GM12878 (cell line): ENCODE data around the gene TMEM94. TPM values are rescaled to one million over a fixed set of nuclear protein-coding genes. Genes with fewer than 3 reads are reported as not detected.
A peak's percentile ranks its signal among the peaks of the same experiment; 100 is the strongest.

Experiments
- BCL11A ChIP-seq: IDR thresholded peaks from 2 replicates; pipeline ENCODE4 v1.6.1; 2011; ENCODE audit warnings: low read depth, low read length
- CEBPB ChIP-seq, 2 experiments: fragments of 150-350 bp in 1 of 2; IDR thresholded peaks; 2 replicates each; pipeline ENCODE4 v1.6.1; 2012 to 2014; ENCODE audit warnings: low read depth in 2 of 2, low read length in 2 of 2, borderline replicate concordance in 1 of 2, inconsistent platforms in 1 of 2
- CHD1 ChIP-seq: IDR thresholded peaks from 2 replicates; pipeline ENCODE4 v1.6.1; 2012; ENCODE audit warnings: low read depth, low read length, improper control_type of control experiment
- FOS ChIP-seq: IDR thresholded peaks from 3 replicates; pipeline ENCODE4 v1.6.1; 2011; ENCODE audit warnings: borderline replicate concordance; ENCODE audit not compliant: insufficient read length; ENCODE audit errors: extremely low read depth
- HCFC1 ChIP-seq: fragments of 150-350 bp; IDR thresholded peaks from 2 replicates; pipeline ENCODE4 v1.6.1; 2014; ENCODE audit warnings: low read length
- HDGF ChIP-seq: fragments of 450-650 bp; IDR thresholded peaks from 2 replicates; pipeline ENCODE4 v1.6.1; 2016; ENCODE audit warnings: antibody characterized with exemption
- JUND ChIP-seq: IDR thresholded peaks from 2 replicates; pipeline ENCODE4 v1.6.1; 2012; ENCODE audit warnings: low read depth, mild to moderate bottlenecking, low read length, improper control_type of control experiment, moderate library complexity
- KLF5 ChIP-seq: fragments of 450-650 bp; IDR thresholded peaks from 2 replicates; pipeline ENCODE4 v1.6.1; 2014; ENCODE audit warnings: mild to moderate bottlenecking; ENCODE audit not compliant: partially characterized antibody
- MEF2A ChIP-seq: IDR thresholded peaks from 2 replicates; pipeline ENCODE4 v1.6.1; 2011; ENCODE audit warnings: low read depth, mild to moderate bottlenecking, low read length, moderate library complexity; ENCODE audit not compliant: insufficient read depth
- MEF2B ChIP-seq: fragments of 450-650 bp; IDR thresholded peaks from 2 replicates; pipeline ENCODE4 v1.6.1; 2018; ENCODE audit warnings: mild to moderate bottlenecking, moderate library complexity; ENCODE audit not compliant: partially characterized antibody, poor library complexity, severe bottlenecking
- NFIC ChIP-seq: IDR thresholded peaks from 2 replicates; pipeline ENCODE4 v1.6.1; 2012; ENCODE audit warnings: low read depth, mild to moderate bottlenecking, inconsistent platforms, low read length, moderate library complexity
- NR2C1 ChIP-seq: fragments of 450-650 bp; IDR thresholded peaks from 2 replicates; pipeline ENCODE4 v1.6.1; 2017; ENCODE audit warnings: antibody characterized with exemption, mild to moderate bottlenecking, moderate library complexity
- NR2F1 ChIP-seq: fragments of 450-650 bp; conservative IDR thresholded peaks from 2 replicates; pipeline ENCODE4 v1.6.1; 2017; ENCODE audit warnings: mild to moderate bottlenecking
- NRF1 ChIP-seq: conservative IDR thresholded peaks from 2 replicates; pipeline ENCODE4 v1.6.1; 2011; ENCODE audit warnings: mild to moderate bottlenecking, low read depth, low read length, improper control_type of control experiment
- PAX8 ChIP-seq: fragments of 450-650 bp; IDR thresholded peaks from 2 replicates; pipeline ENCODE4 v1.6.1; 2017; ENCODE audit warnings: mild to moderate bottlenecking, moderate library complexity
- POU2F2 ChIP-seq: IDR thresholded peaks from 3 replicates; pipeline ENCODE4 v1.6.1; 2011; ENCODE audit warnings: low read depth, mild to moderate bottlenecking, low read length, borderline replicate concordance
- SMC3 ChIP-seq: IDR thresholded peaks from 2 replicates; pipeline ENCODE4 v1.6.1; 2011; ENCODE audit warnings: low read length, improper control_type of control experiment, borderline replicate concordance
- SPI1 ChIP-seq: IDR thresholded peaks from 2 replicates; pipeline ENCODE4 v1.6.1; 2011; ENCODE audit warnings: low read depth, mild to moderate bottlenecking, low read length, moderate library complexity, borderline replicate concordance; ENCODE audit not compliant: insufficient read depth
- TCF7 ChIP-seq: IDR thresholded peaks from 2 replicates; pipeline ENCODE4 v1.6.1; 2014; ENCODE audit warnings: antibody characterized with exemption, borderline replicate concordance
- polyA plus RNA-seq, 11 experiments: library from polyadenylated mRNA; depleted of rRNA in 4 of 11; unstranded in 6 of 11; stranded (reverse) in 5 of 11; fragments of >200 nt; fragmentation: Nextera tagmentation in 4 of 11; fragmentation: Illumina TruSeq in 1 of 11; extraction: Ambion mirVana in 4 of 11; extraction: Trizol in 1 of 11; gene quantifications; 1 replicate in 1 of 11; 2 replicates in 10 of 11; pipeline versions ENCODE4 v1.2.1 to v1.2.3, GENCODE V29; 2011 to 2016; ENCODE audit warnings: inconsistent platforms in 2 of 11, missing spikeins in 2 of 11, low read depth in 1 of 11
- total RNA-seq, 4 experiments: library from RNA; depleted of rRNA in 3 of 4; stranded (reverse); fragments of >200 nt in 3 of 4; fragmentation: Illumina TruSeq in 1 of 4; extraction: Trizol in 1 of 4; gene quantifications; 2 replicates each; pipeline versions ENCODE4 v1.2.1 to v1.2.3, GENCODE V29; 2013 to 2021
- TF ChIP-seq, protein P1 (sequence below): fragments of 450-650 bp; IDR thresholded peaks from 2 replicates; pipeline ENCODE4 v1.6.1; 2016; ENCODE audit warnings: mild to moderate bottlenecking, moderate library complexity, borderline replicate concordance

The TMEM94 gene
- total and polyA plus RNA-seq, 10 of the 15 experiments (the other 5 are each of a cell fraction or from before 2014, with no cell fraction given): 0.31 to 70.7 (median 24.4) TPM

DNA sequence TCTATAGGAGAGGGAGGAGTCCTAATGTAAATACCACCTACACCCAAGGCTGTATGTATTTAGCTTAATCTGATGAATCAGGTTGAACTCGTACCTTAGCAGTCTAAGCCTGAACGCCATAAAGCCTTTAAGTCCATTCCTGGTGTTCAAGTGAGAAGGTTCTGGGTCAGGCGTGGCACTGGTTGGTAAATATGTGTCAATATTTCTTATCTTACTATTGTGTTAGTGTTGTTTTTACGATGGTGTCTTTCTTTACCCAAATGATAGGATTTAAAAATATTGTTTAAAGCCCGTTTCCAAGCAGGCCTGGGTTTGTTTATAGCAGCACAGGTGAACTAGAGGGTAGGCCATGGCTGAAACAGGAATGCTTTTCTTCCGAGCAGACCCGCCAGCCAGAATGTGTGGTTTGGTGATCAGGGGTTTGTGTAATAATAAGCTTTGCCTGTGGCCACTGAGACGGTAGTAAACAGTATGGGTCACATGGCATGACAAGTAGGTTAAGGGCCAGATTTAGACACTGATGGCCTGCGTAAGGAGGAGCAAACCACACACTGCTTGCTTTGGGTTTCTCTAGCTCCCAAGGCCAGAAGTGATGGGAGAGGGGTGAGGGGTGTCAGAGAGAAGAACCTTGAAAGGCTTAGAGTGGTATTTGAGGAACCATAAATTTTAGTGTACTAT, 3.3 kb downstream of the TMEM94 start (continued):
- TF ChIP-seq NRF1 (0 out of 2 replicates have a peak, but pooled peaks have one; percentile 13), POU2F2 (no peak), SMC3 (no peak), HDGF (0 out of 2 replicates have a peak, but pooled peaks have one; percentile 38), JUND (no peak), CEBPB (IDR thresholded peaks at IDR 0.05; ENCODE audit: borderline replicate concordance in 1 of 2, low read depth in 2 of 2, low read length in 2 of 2) (no peak), MEF2B (peak; percentile 88), PAX8 (no peak), MEF2A (peak; percentile 75; the same call in 1 of the 2 replicates), NFIC (no peak), NR2F1 (peak; percentile 49; the same call in 1 of the 2 replicates), CHD1 (no peak), KLF5 (no peak), NR2C1 (no peak), HCFC1 (no peak), FOS (no peak), TCF7 (no peak), BCL11A (0 out of 2 replicates have a peak, but pooled peaks have one; percentile 8), SPI1 (no peak)
- TF ChIP-seq, protein P1, sequence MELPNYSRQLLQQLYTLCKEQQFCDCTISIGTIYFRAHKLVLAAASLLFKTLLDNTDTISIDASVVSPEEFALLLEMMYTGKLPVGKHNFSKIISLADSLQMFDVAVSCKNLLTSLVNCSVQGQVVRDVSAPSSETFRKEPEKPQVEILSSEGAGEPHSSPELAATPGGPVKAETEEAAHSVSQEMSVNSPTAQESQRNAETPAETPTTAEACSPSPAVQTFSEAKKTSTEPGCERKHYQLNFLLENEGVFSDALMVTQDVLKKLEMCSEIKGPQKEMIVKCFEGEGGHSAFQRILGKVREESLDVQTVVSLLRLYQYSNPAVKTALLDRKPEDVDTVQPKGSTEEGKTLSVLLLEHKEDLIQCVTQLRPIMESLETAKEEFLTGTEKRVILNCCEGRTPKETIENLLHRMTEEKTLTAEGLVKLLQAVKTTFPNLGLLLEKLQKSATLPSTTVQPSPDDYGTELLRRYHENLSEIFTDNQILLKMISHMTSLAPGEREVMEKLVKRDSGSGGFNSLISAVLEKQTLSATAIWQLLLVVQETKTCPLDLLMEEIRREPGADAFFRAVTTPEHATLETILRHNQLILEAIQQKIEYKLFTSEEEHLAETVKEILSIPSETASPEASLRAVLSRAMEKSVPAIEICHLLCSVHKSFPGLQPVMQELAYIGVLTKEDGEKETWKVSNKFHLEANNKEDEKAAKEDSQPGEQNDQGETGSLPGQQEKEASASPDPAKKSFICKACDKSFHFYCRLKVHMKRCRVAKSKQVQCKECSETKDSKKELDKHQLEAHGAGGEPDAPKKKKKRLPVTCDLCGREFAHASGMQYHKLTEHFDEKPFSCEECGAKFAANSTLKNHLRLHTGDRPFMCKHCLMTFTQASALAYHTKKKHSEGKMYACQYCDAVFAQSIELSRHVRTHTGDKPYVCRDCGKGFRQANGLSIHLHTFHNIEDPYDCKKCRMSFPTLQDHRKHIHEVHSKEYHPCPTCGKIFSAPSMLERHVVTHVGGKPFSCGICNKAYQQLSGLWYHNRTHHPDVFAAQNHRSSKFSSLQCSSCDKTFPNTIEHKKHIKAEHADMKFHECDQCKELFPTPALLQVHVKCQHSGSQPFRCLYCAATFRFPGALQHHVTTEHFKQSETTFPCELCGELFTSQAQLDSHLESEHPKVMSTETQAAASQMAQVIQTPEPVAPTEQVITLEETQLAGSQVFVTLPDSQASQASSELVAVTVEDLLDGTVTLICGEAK: no peak
